Measurements from ENCODE around the gene TPPP. TPM values are rescaled to one million over a fixed set of nuclear protein-coding genes. Genes with fewer than 3 reads are reported as not detected.

Gene TPPP
- total RNA-seq, 1 experiment from 2014 or later: 3.9 TPM

DNA sequence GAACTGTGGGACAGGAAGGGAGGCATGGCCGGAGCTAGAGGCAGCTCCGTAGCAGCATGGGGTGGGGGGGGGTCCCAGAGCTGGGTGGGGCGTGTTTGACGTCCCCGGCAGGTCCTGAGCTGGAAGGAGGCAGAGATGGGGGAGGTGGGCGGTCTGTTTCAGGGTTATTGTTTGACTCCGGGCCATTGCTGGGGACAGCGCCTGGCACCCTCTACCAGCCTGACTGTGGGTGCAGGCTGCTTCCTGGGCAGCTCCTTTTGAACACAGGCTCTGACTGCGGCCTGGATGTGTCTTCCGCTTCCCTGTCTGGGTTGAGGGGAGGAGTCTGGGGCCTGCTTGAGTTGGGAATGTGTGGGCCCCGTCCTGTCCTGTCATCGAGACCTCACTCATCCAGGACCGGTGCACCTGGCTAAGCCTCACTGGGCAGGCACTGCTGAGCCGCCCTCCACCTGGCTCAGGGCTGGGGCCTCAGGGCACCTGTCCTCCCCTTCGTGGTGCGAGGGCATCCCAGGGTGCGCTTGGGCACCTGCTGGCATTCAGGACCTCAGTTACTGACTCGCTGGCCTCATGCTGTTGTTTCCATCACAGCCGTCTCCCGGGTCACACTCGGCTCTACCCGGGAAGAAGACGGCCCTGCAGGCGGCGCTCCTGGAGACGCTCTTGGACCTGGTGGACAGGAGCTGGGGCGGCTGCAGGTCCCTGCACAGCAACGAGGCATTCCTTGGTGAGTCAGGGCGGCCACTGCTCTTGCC, 54.5 kb downstream of the TPPP start:
- no peak overlapping the region for H3K4me3 ChIP-seq (replicated peaks in 1 of 2; ENCODE audit: low read depth in 1 of 2, low read length in 2 of 2)
- no peaks in the 10 kb centered on the region for H3K9me3 ChIP-seq (ENCODE audit: control insufficient read depth in 1 of 2, insufficient read depth in 1 of 2, low read depth in 1 of 2, low read length in 2 of 2)
- H3K4me2 ChIP-seq (ENCODE audit: low read length): no peak overlapping the region
- no peaks in the 10 kb centered on the region for H3K9me2 ChIP-seq (ENCODE audit: insufficient read depth)
- H3K9ac ChIP-seq (ENCODE audit: low read length): no peak overlapping the region
- H3K27me3 ChIP-seq (ENCODE audit: insufficient read depth, low read length): no peaks in the 10 kb centered on the region
- no TSS peak for BruUV-seq (replicated peaks)
- DNase-seq (ENCODE audit: low read depth, low spot score) (no peak), ATAC-seq (no peak)
- peaks cover 29 to 36% of the 10 kb centered on the region in 2 experiments for H3K36me3 ChIP-seq (ENCODE audit: control insufficient read depth in 1 of 2, insufficient read depth in 2 of 2, low read length in 2 of 2)
- ChIA-PET RAD21 (ENCODE audit: low non-redundant PET in 1 of 2, low total read pairs in 2 of 2, uncharacterized antibody in 2 of 2, unreplicated experiment in 2 of 2) (no interaction called here), POLR2A (no interaction called here), CTCF (no interaction called here)
- H3K4me1 ChIP-seq (ENCODE audit: control insufficient read depth in 1 of 2, insufficient read depth in 2 of 2, low read length in 2 of 2): no peaks in the 10 kb centered on the region
- peaks cover 3% of the 10 kb centered on the region; the same call in 1 of the 2 replicates for H3K79me2 ChIP-seq (ENCODE audit: insufficient read depth, low read length)
- intact Hi-C loops (cut with micrococcal nuclease): no loop called here
- H2AFZ ChIP-seq (ENCODE audit: low read depth, low read length, poor library complexity, severe bottlenecking): no peak overlapping the region
- no peaks in the 10 kb centered on the region for H4K20me1 ChIP-seq (ENCODE audit: insufficient read depth)
- no peak overlapping the region for H3K27ac ChIP-seq (ENCODE audit: low read depth, low read length)
- no peak for TF ChIP-seq SIN3A (IDR thresholded peaks at IDR 0.05; ENCODE audit: low read depth)
- no peak for TF ChIP-seq SRF (IDR thresholded peaks at IDR 0.05; ENCODE audit: low read depth)
- TF ChIP-seq POLR2AphosphoS5 (IDR thresholded peaks at IDR 0.05; ENCODE audit: low read depth, low read length): no peak
- TF ChIP-seq, protein P1, sequence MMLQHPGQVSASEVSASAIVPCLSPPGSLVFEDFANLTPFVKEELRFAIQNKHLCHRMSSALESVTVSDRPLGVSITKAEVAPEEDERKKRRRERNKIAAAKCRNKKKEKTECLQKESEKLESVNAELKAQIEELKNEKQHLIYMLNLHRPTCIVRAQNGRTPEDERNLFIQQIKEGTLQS (IDR thresholded peaks at IDR 0.05): no peak
- TF ChIP-seq EGR1 (IDR thresholded peaks at IDR 0.05; ENCODE audit: low read depth): no peak
- TF ChIP-seq FOSL1 (IDR thresholded peaks at IDR 0.05; ENCODE audit: low read depth): no peak
- no peak for TF ChIP-seq CEBPB (IDR thresholded peaks at IDR 0.05; ENCODE audit: low read depth)
- TF ChIP-seq EZH2 (IDR thresholded peaks at IDR 0.05): no peak
- TF ChIP-seq JUND (IDR thresholded peaks at IDR 0.05): no peak
- TF ChIP-seq TCF7L2 (IDR thresholded peaks at IDR 0.05; ENCODE audit: borderline replicate concordance, extremely low read depth, insufficient read depth, insufficient read length): no peak
- TF ChIP-seq ZNF274 (IDR thresholded peaks at IDR 0.05; ENCODE audit: low read depth, low read length): no peak
- TF ChIP-seq POLR2A (IDR thresholded peaks at IDR 0.05; ENCODE audit: borderline replicate concordance, extremely low read depth, insufficient read depth, insufficient read length): no peak
- TF ChIP-seq, protein P2, sequence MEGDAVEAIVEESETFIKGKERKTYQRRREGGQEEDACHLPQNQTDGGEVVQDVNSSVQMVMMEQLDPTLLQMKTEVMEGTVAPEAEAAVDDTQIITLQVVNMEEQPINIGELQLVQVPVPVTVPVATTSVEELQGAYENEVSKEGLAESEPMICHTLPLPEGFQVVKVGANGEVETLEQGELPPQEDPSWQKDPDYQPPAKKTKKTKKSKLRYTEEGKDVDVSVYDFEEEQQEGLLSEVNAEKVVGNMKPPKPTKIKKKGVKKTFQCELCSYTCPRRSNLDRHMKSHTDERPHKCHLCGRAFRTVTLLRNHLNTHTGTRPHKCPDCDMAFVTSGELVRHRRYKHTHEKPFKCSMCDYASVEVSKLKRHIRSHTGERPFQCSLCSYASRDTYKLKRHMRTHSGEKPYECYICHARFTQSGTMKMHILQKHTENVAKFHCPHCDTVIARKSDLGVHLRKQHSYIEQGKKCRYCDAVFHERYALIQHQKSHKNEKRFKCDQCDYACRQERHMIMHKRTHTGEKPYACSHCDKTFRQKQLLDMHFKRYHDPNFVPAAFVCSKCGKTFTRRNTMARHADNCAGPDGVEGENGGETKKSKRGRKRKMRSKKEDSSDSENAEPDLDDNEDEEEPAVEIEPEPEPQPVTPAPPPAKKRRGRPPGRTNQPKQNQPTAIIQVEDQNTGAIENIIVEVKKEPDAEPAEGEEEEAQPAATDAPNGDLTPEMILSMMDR (IDR thresholded peaks at IDR 0.05 in 2 of 3, conservative IDR thresholded peaks at IDR 0.05 in 1 of 3; ENCODE audit: borderline replicate concordance in 1 of 3, insufficient read depth in 1 of 3, low read depth in 2 of 3, low read length in 2 of 3): no peak
